Coronary artery (tissue), 2 donors: ENCODE data around the gene LGI4.

ENCODE experiments used
- DNase-seq: peaks from one replicate; pipeline ENCODE4 v3.0.0-alpha.2; 2017; ENCODE audit warnings: low spot score
- H3K27ac ChIP-seq, 2 donors: fragments of 200-600 bp; sonication (generic); one replicate each; pipeline ENCODE4 v1.5.1; 2016 to 2019
- H3K4me3 ChIP-seq: fragments of 200-600 bp; sonication (generic); 2 replicates; pipeline ENCODE4 v1.5.1; 2016; ENCODE audit warnings: mild to moderate bottlenecking, moderate library complexity
- TF ChIP-seq, protein P1 (sequence below): fragments of 200-600 bp; sonication (generic); IDR thresholded peaks from one replicate; pipeline ENCODE4 v1.5.1; 2019; ENCODE audit warnings: antibody characterized with exemption

Gene LGI4

DNA sequence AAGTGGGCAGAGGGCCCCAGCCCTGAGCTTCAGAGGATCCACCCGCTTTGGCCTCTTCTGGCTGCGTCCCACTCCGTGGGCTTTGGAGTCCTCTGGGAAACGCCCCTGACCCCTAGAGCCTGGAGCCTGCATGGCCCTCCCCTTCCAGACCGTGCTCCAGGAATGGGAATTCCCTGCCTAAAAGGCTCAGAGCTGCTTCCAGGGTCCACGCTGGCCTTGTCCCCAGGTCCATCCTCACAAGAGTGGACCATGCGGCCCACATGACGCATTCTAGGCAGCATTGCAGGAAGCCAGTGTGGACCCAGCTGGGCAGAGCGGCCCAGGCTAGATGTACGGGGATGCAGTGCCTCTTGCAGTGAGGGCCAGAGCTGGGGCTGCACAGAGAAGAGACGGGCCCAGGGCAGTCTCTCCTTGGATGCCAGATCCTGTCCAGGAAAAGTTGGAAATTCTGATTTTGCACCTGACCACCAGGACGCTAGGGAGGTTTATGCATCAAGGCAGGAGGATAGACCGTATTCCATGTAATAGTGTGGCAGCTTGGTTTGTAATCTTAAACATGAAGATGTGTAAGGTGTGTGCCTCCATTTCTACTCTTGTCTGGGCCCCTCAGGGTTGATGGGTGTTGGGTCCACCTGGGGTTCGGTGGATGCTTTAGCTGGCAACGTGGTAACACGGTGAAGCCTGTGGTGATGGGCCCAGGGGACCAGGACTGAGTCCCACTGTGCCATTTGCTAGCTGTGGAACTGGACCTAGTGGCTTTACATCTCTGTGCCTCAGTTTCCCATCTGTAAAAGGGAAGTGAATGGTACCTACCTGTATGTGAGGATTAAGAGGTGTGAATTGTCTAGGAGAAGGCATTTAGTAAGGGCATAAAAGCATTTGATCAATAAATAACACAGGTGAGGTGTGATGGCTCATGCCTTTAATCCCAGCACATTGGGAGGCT, 34.0 kb downstream of the LGI4 start:
- TF ChIP-seq, protein P1, sequence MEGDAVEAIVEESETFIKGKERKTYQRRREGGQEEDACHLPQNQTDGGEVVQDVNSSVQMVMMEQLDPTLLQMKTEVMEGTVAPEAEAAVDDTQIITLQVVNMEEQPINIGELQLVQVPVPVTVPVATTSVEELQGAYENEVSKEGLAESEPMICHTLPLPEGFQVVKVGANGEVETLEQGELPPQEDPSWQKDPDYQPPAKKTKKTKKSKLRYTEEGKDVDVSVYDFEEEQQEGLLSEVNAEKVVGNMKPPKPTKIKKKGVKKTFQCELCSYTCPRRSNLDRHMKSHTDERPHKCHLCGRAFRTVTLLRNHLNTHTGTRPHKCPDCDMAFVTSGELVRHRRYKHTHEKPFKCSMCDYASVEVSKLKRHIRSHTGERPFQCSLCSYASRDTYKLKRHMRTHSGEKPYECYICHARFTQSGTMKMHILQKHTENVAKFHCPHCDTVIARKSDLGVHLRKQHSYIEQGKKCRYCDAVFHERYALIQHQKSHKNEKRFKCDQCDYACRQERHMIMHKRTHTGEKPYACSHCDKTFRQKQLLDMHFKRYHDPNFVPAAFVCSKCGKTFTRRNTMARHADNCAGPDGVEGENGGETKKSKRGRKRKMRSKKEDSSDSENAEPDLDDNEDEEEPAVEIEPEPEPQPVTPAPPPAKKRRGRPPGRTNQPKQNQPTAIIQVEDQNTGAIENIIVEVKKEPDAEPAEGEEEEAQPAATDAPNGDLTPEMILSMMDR: no peak
- no peak overlapping the region for H3K4me3 ChIP-seq
- DNase-seq: no peak
- H3K27ac ChIP-seq: no peak overlapping the region

DNA sequence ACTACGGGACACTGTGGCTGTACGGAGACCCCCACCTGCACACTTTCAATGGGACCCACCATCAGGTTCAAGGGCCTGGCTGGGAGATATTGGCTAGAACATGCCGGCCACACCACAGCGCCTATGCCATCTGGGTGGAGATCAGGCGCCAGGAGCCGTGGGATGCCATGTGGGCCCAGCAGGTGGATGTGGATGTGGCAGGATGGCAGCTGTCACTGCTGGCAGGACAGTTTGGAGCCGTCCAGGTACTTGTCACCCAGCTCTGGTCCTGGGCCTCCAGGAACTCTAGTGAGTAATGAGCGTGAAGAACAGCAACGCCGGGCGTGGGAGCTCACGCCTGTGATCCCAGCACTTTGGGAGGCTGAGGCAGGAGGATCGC, 35.0 kb downstream of the LGI4 start:
- Histone ChIP-seq H3K4me3 (no peak overlapping the region), H3K27ac (no peak overlapping the region)
- DNase-seq: no peak
- TF ChIP-seq, protein P1: no peak

DNA sequence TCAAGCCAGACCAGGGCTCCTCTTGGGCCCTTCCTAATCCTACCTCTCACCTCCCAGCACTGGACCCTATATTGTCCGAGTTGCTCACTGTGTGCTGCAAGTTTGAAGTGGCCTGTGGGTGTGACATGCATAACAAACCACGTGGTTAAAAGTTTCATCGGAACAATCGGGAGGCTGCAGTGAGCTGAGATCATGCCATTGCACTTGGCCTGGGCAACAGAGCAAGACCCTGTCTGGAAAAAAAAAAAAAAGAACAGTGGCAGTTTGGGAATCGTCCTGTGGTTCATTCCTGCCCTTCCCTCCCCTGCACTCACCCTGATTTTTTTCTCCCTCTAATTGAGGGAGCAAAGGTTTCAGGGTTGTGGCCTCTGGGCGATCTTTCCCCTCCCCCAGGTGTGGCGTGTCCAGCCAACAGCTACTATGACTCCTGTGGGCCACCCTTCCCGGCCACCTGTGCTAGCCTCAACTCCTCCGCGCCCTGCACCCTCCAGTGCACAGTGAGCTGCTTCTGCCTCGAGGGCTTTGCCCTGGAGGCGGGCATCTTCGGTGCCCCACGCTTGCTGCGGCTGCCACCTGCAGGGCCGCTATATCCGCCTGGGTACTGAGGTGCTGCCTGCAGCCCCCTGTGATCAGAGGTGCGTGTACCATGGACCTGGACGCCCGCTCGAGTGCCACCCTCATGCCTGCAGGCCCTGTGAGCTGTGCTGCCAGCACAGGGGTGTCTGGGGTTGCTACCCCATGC, 35.5 kb downstream of the LGI4 start:
- TF ChIP-seq, protein P1: no peak
- DNase-seq: no peak
- no peak overlapping the region for H3K27ac ChIP-seq
- no peak overlapping the region for H3K4me3 ChIP-seq

GRCh38 chr19:35098413-35099049, 36.3 kb downstream of the LGI4 start:
- H3K4me3 ChIP-seq: no peak overlapping the region
- TF ChIP-seq, protein P1: no peak
- DNase-seq: no peak
- no peak overlapping the region for H3K27ac ChIP-seq

GRCh38 chr19:35095667-35096368, 39.0 kb downstream of the LGI4 start:
- DNase-seq: no peak
- TF ChIP-seq, protein P1: no peak
- Histone ChIP-seq H3K4me3 (no peak overlapping the region), H3K27ac (no peak overlapping the region)

GRCh38 chr19:35094656-35095055, 40.2 kb downstream of the LGI4 start:
- no peak for DNase-seq
- TF ChIP-seq, protein P1: no peak
- H3K4me3 ChIP-seq: no peak overlapping the region
- no peak overlapping the region for H3K27ac ChIP-seq
